ENCODE data around the gene BCL7C. TPM values are rescaled to one million over a fixed set of nuclear protein-coding genes. Genes with fewer than 3 reads are reported as not detected.
"Not testable (repeated sequence)": the region's sequence is repeated elsewhere in the genome, so short reads cannot be mapped to it uniquely, and the experiment has no call there.

Gene BCL7C
- total RNA-seq, 1 donor from 2014 or later = 28.8 TPM

GRCh38 chr16:30866031-30866430, 27.8 kb downstream of the BCL7C start:
- DNase-seq (ENCODE audit: low read depth, low spot score) = no peak

- not testable (repeated sequence) for DNase-seq (ENCODE audit: low read depth, low spot score)
These were observed 30.7 kb downstream of the BCL7C start for GRCh38 chr16:30863178-30863577.

GRCh38 chr16:30860729-30861128, 33.1 kb downstream of the BCL7C start:
- not testable (repeated sequence) for DNase-seq (ENCODE audit: low read depth, low spot score)

GRCh38 chr16:30858829-30859423, 35.0 kb downstream of the BCL7C start:
- DNase-seq (ENCODE audit: low read depth, low spot score) = no peak

GRCh38 chr16:30858111-30858495, 35.8 kb downstream of the BCL7C start:
- DNase-seq (ENCODE audit: low read depth, low spot score) = no peak

- no peak for DNase-seq (ENCODE audit: low read depth, low spot score)
These were observed 40.1 kb downstream of the BCL7C start for GRCh38 chr16:30853758-30854157.

GRCh38 chr16:30850246-30850645, 43.6 kb downstream of the BCL7C start:
- DNase-seq (ENCODE audit: low read depth, low spot score) = no peak

GRCh38 chr16:30846649-30847402, 47.1 kb downstream of the BCL7C start:
- DNase-seq (ENCODE audit: low read depth, low spot score) = no peak

GRCh38 chr16:30844671-30845449, 49.0 kb downstream of the BCL7C start:
- DNase-seq (ENCODE audit: low read depth, low spot score) = peak; percentile 77

GRCh38 chr16:30844346-30844670, 49.6 kb downstream of the BCL7C start:
- DNase-seq (ENCODE audit: low read depth, low spot score) = no peak

GRCh38 chr16:30843501-30843900, 50.4 kb downstream of the BCL7C start:
- no peak for DNase-seq (ENCODE audit: low read depth, low spot score)

- DNase-seq (ENCODE audit: low read depth, low spot score) = no peak
These were observed 50.9 kb downstream of the BCL7C start for GRCh38 chr16:30842971-30843370.

GRCh38 chr16:30841332-30841731, 52.5 kb downstream of the BCL7C start:
- no peak for DNase-seq (ENCODE audit: low read depth, low spot score)

GRCh38 chr16:30840611-30841010, 53.3 kb downstream of the BCL7C start:
- DNase-seq (ENCODE audit: low read depth, low spot score) = no peak

GRCh38 chr16:30839523-30840227, 54.2 kb downstream of the BCL7C start:
- DNase-seq (ENCODE audit: low read depth, low spot score) = no peak

- DNase-seq (ENCODE audit: low read depth, low spot score) = no peak
These were observed 54.9 kb downstream of the BCL7C start for GRCh38 chr16:30838876-30839471.

GRCh38 chr16:30837904-30838303, 56.0 kb downstream of the BCL7C start:
- no peak for DNase-seq (ENCODE audit: low read depth, low spot score)
